Measurements from ENCODE around the gene CEBPG. TPM values are rescaled to one million over a fixed set of nuclear protein-coding genes. Genes with fewer than 3 reads are reported as not detected.

The CEBPG gene
- total and polyA plus RNA-seq, 9 of the 15 experiments (the other 6 are each of a cell fraction or from before 2014, with no cell fraction given): 9.5 to 34.9 (median 30.9) TPM

DNA sequence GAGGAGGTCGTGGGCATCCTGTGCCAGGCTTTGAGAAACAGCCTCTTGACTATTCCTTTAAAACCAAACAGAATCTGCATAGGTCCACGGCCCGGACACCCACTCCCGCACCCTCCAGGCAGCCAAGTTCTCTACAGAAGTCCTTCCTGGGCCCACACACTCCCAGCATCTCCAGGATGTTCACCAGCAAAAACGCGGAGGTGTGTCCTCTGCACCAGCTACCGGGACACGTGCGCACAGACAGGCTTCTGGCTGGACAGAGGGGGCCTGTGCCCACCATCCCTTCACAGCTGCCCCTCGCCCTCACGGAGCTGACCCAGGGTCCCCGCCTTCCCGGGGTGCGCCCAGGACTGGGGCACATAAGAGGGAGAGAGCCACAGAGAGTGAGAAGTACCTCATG lies 44.2 kb downstream of the CEBPG start:
- no peak overlapping the region for H3K27ac ChIP-seq (ENCODE audit: extremely low read depth, low read depth, low read length)
- no peak overlapping the region for H3K4me3 ChIP-seq
- H3K79me2 ChIP-seq (ENCODE audit: control insufficient read depth, insufficient read depth, low read length): no peaks in the 10 kb centered on the region
- FAIRE-seq (no peak), ATAC-seq (no peak), DNase-seq (ENCODE audit: extremely low read depth in 1 of 4, low spot score in 3 of 4) (no peak)
- peaks cover 0 to 23% of the 10 kb centered on the region in 2 experiments; a peak in 2 of 5 replicates for H3K27me3 ChIP-seq (ENCODE audit: control insufficient read depth in 2 of 2, insufficient read depth in 2 of 2, low read length in 2 of 2)
- H4K20me1 ChIP-seq (replicated peaks; ENCODE audit: control insufficient read depth, insufficient read depth, low read length): peaks cover 19% of the 10 kb centered on the region
- in situ Hi-C loops (cut with MboI) (no loop called here), intact Hi-C loops (cut with micrococcal nuclease) (no loop called here)
- no TSS peak for BruUV-seq (replicated peaks)
- no peak for TF ChIP-seq NCOA6 (IDR thresholded peaks at IDR 0.05)
- TF ChIP-seq ZNF165 (CRISPR knock-in tag; IDR thresholded peaks at IDR 0.05; ENCODE audit: borderline replicate concordance): no peak
- no peak for TF ChIP-seq ARID2 (IDR thresholded peaks at IDR 0.05)
- no peak for TF ChIP-seq PML (IDR thresholded peaks at IDR 0.05; ENCODE audit: low read length)
- TF ChIP-seq, protein P1, sequence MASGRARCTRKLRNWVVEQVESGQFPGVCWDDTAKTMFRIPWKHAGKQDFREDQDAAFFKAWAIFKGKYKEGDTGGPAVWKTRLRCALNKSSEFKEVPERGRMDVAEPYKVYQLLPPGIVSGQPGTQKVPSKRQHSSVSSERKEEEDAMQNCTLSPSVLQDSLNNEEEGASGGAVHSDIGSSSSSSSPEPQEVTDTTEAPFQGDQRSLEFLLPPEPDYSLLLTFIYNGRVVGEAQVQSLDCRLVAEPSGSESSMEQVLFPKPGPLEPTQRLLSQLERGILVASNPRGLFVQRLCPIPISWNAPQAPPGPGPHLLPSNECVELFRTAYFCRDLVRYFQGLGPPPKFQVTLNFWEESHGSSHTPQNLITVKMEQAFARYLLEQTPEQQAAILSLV (tag; IDR thresholded peaks at IDR 0.05): no peak
- TF ChIP-seq, protein P2, sequence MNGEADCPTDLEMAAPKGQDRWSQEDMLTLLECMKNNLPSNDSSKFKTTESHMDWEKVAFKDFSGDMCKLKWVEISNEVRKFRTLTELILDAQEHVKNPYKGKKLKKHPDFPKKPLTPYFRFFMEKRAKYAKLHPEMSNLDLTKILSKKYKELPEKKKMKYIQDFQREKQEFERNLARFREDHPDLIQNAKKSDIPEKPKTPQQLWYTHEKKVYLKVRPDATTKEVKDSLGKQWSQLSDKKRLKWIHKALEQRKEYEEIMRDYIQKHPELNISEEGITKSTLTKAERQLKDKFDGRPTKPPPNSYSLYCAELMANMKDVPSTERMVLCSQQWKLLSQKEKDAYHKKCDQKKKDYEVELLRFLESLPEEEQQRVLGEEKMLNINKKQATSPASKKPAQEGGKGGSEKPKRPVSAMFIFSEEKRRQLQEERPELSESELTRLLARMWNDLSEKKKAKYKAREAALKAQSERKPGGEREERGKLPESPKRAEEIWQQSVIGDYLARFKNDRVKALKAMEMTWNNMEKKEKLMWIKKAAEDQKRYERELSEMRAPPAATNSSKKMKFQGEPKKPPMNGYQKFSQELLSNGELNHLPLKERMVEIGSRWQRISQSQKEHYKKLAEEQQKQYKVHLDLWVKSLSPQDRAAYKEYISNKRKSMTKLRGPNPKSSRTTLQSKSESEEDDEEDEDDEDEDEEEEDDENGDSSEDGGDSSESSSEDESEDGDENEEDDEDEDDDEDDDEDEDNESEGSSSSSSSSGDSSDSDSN (IDR thresholded peaks at IDR 0.05; ENCODE audit: borderline replicate concordance in 1 of 2, low read depth in 2 of 2, low read length in 2 of 2): no peak
- no peak for TF ChIP-seq HDAC1 (IDR thresholded peaks at IDR 0.05)
- no peak for TF ChIP-seq ZNF766 (CRISPR knock-in tag; conservative IDR thresholded peaks at IDR 0.05)
- no peak for TF ChIP-seq CCNT2 (IDR thresholded peaks at IDR 0.05; ENCODE audit: borderline replicate concordance, extremely low read depth, insufficient read length, low read depth, low read length)
- TF ChIP-seq RBM39 (optimal IDR thresholded peaks at IDR 0.05; ENCODE audit: low read depth, low read length): no peak
- no peak for TF ChIP-seq EP400 (IDR thresholded peaks at IDR 0.05)
- no peak for TF ChIP-seq EWSR1 (IDR thresholded peaks at IDR 0.05; ENCODE audit: borderline replicate concordance, low read depth, partially characterized antibody)
- no peak for TF ChIP-seq TSC22D4 (tag; IDR thresholded peaks at IDR 0.05)
- TF ChIP-seq PTTG1 (tag; IDR thresholded peaks at IDR 0.05; ENCODE audit: low read depth): no peak
- TF ChIP-seq SAFB2 (IDR thresholded peaks at IDR 0.05; ENCODE audit: borderline replicate concordance, low read depth, low read length, severe bottlenecking): no peak
- no peak for TF ChIP-seq IRF2 (CRISPR knock-in tag; IDR thresholded peaks at IDR 0.05)
- no peak for TF ChIP-seq ZC3H4 (CRISPR knock-in tag; IDR thresholded peaks at IDR 0.05; ENCODE audit: borderline replicate concordance)
- H3K9me1 ChIP-seq (ENCODE audit: control insufficient read depth, insufficient read depth, low read length): no peaks in the 10 kb centered on the region
- POLR2A ChIA-PET: interaction anchor here (0.6 to 0.7 kb wide), 3 partner anchors 234 to 720 kb away, joined by 3 to 5 read pairs (median 3); no protein-coding TSS in a partner anchor
- peaks cover 0 to 12% of the 10 kb centered on the region in 2 experiments; a peak in 2 of 5 replicates for H3K4me1 ChIP-seq (replicated peaks in 1 of 2; ENCODE audit: control insufficient read depth in 2 of 2, insufficient read depth in 2 of 2, low read length in 2 of 2)
- H3K9ac ChIP-seq (ENCODE audit: insufficient read depth in 1 of 2, low read depth in 2 of 2, low read length in 2 of 2): no peak overlapping the region
- H3K9me3 ChIP-seq (replicated peaks; ENCODE audit: control insufficient read depth, insufficient read depth, low read depth, low read length): no peaks in the 10 kb centered on the region
- no peaks in the 10 kb centered on the region for H3K36me3 ChIP-seq (ENCODE audit: control insufficient read depth, insufficient read depth, low read length)
- H2AFZ ChIP-seq (ENCODE audit: low read depth, low read length): no peak overlapping the region
- CTCF ChIA-PET (ENCODE audit: low intra/inter-chr PET ratio): no interaction called here
- no peak overlapping the region for H3K4me2 ChIP-seq (ENCODE audit: insufficient read depth, low read length)
- 3% methylated on average over 12 of the region's 14 CpGs for WGBS (ENCODE audit: insufficient coverage, low coverage, missing lambda C conversion rate)

Measured in K562 (cell line).